Measurements from ENCODE around the gene CLC.
"Not testable (repeated sequence)": the region's sequence is repeated elsewhere in the genome, so short reads cannot be mapped to it uniquely, and the experiment has no call there.

CLC gene

GRCh38 chr19:39731685-39732084 is 6.1 kb downstream of the CLC start:
- no peaks in the 10 kb centered on the region for H3K9me3 ChIP-seq (ENCODE audit: control insufficient read depth in 1 of 2, low read length in 2 of 2)
- H3K36me3 ChIP-seq (ENCODE audit: control insufficient read depth in 1 of 2, insufficient read depth in 2 of 2, low read length in 2 of 2): no peaks in the 10 kb centered on the region
- no peak overlapping the region for H3K4me3 ChIP-seq (ENCODE audit: low read depth in 1 of 2, low read length in 2 of 2)
- no peak overlapping the region for H3K9ac ChIP-seq (ENCODE audit: low read depth in 1 of 2, low read length in 2 of 2)
- no peaks in the 10 kb centered on the region for H3K4me1 ChIP-seq (ENCODE audit: control insufficient read depth in 1 of 2, insufficient read depth in 2 of 2, low read length in 2 of 2)
- H3K27me3 ChIP-seq (ENCODE audit: control insufficient read depth in 1 of 2, insufficient read depth in 2 of 2, low read length in 2 of 2): no peaks in the 10 kb centered on the region
- H3K27ac ChIP-seq (ENCODE audit: low read depth, low read length): no peak overlapping the region

- Histone ChIP-seq H3K9me3 (ENCODE audit: control insufficient read depth in 1 of 2, low read length in 2 of 2) (no peaks in the 10 kb centered on the region), H3K4me1 (ENCODE audit: control insufficient read depth in 1 of 2, insufficient read depth in 2 of 2, low read length in 2 of 2) (no peaks in the 10 kb centered on the region), H3K27me3 (ENCODE audit: control insufficient read depth in 1 of 2, insufficient read depth in 2 of 2, low read length in 2 of 2) (no peaks in the 10 kb centered on the region), H3K9ac (ENCODE audit: low read depth in 1 of 2, low read length in 2 of 2) (no peak overlapping the region), H3K36me3 (ENCODE audit: control insufficient read depth in 1 of 2, insufficient read depth in 2 of 2, low read length in 2 of 2) (no peaks in the 10 kb centered on the region), H3K4me3 (ENCODE audit: low read depth in 1 of 2, low read length in 2 of 2) (no peak overlapping the region), H3K27ac (ENCODE audit: low read depth, low read length) (no peak overlapping the region)
Observed at GRCh38 chr19:39729594-39729993, 8.2 kb downstream of the CLC start.

DNA sequence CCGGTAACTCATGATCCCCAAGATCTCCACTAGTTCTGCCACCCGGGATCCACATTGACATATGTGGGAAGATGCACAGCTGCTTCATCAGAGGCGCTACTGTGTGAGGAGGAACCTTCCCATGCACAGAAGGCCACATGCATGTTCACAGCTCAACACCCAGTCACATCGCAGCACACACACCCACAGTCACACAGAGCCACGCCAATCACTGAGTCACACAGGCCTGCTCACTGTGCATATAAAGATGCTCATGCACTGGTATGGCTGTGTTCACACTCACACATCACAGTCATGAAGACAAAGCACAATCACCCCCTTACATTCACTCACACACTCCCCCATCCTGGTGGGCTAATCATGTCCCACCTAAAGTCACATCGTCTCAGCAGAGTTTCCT is 9.8 kb downstream of the CLC start:
- H3K27me3 ChIP-seq (ENCODE audit: control insufficient read depth in 1 of 2, insufficient read depth in 2 of 2, low read length in 2 of 2): no peaks in the 10 kb centered on the region
- no peaks in the 10 kb centered on the region for H3K36me3 ChIP-seq (ENCODE audit: control insufficient read depth in 1 of 2, insufficient read depth in 2 of 2, low read length in 2 of 2)
- no peak overlapping the region for H3K4me3 ChIP-seq (ENCODE audit: low read depth in 1 of 2, low read length in 2 of 2)
- no peak overlapping the region for H3K27ac ChIP-seq (ENCODE audit: low read depth, low read length)
- no peaks in the 10 kb centered on the region for H3K9me3 ChIP-seq (ENCODE audit: control insufficient read depth in 1 of 2, low read length in 2 of 2)
- no peak overlapping the region for H3K9ac ChIP-seq (ENCODE audit: low read depth in 1 of 2, low read length in 2 of 2)
- H3K4me1 ChIP-seq (ENCODE audit: control insufficient read depth in 1 of 2, insufficient read depth in 2 of 2, low read length in 2 of 2): no peaks in the 10 kb centered on the region

DNA sequence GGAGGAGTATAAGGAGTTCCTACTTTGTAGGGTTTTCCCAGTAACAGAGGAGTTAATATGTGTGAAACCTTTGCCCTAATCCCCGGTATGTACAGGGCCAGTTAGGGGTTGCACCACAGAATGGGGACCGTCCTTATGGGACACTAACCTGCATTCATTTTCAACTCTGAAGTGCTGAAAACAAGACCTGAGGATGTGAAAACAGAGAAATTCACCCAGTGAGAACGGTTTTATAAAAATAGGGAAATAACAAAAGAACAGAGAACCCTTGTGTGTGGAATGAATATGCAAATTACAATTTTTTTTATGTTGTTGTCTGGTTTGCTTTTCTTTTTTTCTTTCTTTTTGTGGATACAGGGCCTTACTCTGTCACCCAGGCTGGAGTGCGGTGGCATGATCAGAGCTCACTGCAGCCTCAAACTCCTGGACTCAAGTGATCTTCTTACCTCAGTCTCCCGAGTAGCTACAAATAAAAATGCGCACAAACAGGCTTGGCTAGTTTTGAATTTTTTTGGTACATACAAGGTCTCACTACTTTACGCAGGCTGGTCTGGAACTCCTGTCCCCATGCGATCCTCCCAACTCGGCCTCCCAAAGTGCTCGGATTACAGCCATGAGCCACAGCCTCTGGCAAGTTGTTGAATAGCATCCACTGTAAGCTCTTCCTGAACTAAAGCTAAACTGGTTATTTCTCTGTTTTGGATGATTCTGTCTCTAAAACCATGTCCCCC is 10.6 kb downstream of the CLC start:
- no peaks in the 10 kb centered on the region for H3K27me3 ChIP-seq (ENCODE audit: control insufficient read depth in 1 of 2, insufficient read depth in 2 of 2, low read length in 2 of 2)
- H3K4me3 ChIP-seq (ENCODE audit: low read depth in 1 of 2, low read length in 2 of 2): no peak overlapping the region
- H3K27ac ChIP-seq (ENCODE audit: low read depth, low read length): no peak overlapping the region
- H3K4me1 ChIP-seq (ENCODE audit: control insufficient read depth in 1 of 2, insufficient read depth in 2 of 2, low read length in 2 of 2): no peaks in the 10 kb centered on the region
- no peaks in the 10 kb centered on the region for H3K9me3 ChIP-seq (ENCODE audit: control insufficient read depth in 1 of 2, low read length in 2 of 2)
- H3K9ac ChIP-seq (ENCODE audit: low read depth in 1 of 2, low read length in 2 of 2): no peak overlapping the region
- no peaks in the 10 kb centered on the region for H3K36me3 ChIP-seq (ENCODE audit: control insufficient read depth in 1 of 2, insufficient read depth in 2 of 2, low read length in 2 of 2)

GRCh38 chr19:39725995-39726394 is 11.8 kb downstream of the CLC start:
- Histone ChIP-seq H3K9me3 (ENCODE audit: control insufficient read depth in 1 of 2, low read length in 2 of 2) (no peaks in the 10 kb centered on the region), H3K27ac (ENCODE audit: low read depth, low read length) (no peak overlapping the region), H3K4me3 (ENCODE audit: low read depth in 1 of 2, low read length in 2 of 2) (no peak overlapping the region), H3K27me3 (ENCODE audit: control insufficient read depth in 1 of 2, insufficient read depth in 2 of 2, low read length in 2 of 2) (no peaks in the 10 kb centered on the region), H3K9ac (ENCODE audit: low read depth in 1 of 2, low read length in 2 of 2) (no peak overlapping the region), H3K36me3 (ENCODE audit: control insufficient read depth in 1 of 2, insufficient read depth in 2 of 2, low read length in 2 of 2) (no peaks in the 10 kb centered on the region), H3K4me1 (ENCODE audit: control insufficient read depth in 1 of 2, insufficient read depth in 2 of 2, low read length in 2 of 2) (no peaks in the 10 kb centered on the region)

- H3K36me3 ChIP-seq (ENCODE audit: control insufficient read depth in 1 of 2, insufficient read depth in 2 of 2, low read length in 2 of 2); H3K4me1 ChIP-seq (ENCODE audit: control insufficient read depth in 1 of 2, insufficient read depth in 2 of 2, low read length in 2 of 2); H3K9me3 ChIP-seq (ENCODE audit: control insufficient read depth in 1 of 2, low read length in 2 of 2); H3K27ac ChIP-seq (ENCODE audit: low read depth, low read length); H3K4me3 ChIP-seq (ENCODE audit: low read depth in 1 of 2, low read length in 2 of 2); H3K27me3 ChIP-seq (ENCODE audit: control insufficient read depth in 1 of 2, insufficient read depth in 2 of 2, low read length in 2 of 2); H3K9ac ChIP-seq (ENCODE audit: low read depth in 1 of 2, low read length in 2 of 2): not testable (repeated sequence)
Observed at GRCh38 chr19:39720144-39720543, 17.7 kb downstream of the CLC start.

GRCh38 chr19:39710333-39710890 is 27.4 kb downstream of the CLC start:
- no peak overlapping the region for H3K4me3 ChIP-seq (ENCODE audit: low read depth in 1 of 2, low read length in 2 of 2)
- H3K4me1 ChIP-seq (ENCODE audit: control insufficient read depth in 1 of 2, insufficient read depth in 2 of 2, low read length in 2 of 2): no peaks in the 10 kb centered on the region
- H3K9ac ChIP-seq (ENCODE audit: low read depth in 1 of 2, low read length in 2 of 2): no peak overlapping the region
- no peak overlapping the region for H3K27ac ChIP-seq (ENCODE audit: low read depth, low read length)
- no peaks in the 10 kb centered on the region for H3K27me3 ChIP-seq (ENCODE audit: control insufficient read depth in 1 of 2, insufficient read depth in 2 of 2, low read length in 2 of 2)
- H3K9me3 ChIP-seq (ENCODE audit: control insufficient read depth in 1 of 2, low read length in 2 of 2): no peaks in the 10 kb centered on the region
- no peaks in the 10 kb centered on the region for H3K36me3 ChIP-seq (ENCODE audit: control insufficient read depth in 1 of 2, insufficient read depth in 2 of 2, low read length in 2 of 2)

DNA sequence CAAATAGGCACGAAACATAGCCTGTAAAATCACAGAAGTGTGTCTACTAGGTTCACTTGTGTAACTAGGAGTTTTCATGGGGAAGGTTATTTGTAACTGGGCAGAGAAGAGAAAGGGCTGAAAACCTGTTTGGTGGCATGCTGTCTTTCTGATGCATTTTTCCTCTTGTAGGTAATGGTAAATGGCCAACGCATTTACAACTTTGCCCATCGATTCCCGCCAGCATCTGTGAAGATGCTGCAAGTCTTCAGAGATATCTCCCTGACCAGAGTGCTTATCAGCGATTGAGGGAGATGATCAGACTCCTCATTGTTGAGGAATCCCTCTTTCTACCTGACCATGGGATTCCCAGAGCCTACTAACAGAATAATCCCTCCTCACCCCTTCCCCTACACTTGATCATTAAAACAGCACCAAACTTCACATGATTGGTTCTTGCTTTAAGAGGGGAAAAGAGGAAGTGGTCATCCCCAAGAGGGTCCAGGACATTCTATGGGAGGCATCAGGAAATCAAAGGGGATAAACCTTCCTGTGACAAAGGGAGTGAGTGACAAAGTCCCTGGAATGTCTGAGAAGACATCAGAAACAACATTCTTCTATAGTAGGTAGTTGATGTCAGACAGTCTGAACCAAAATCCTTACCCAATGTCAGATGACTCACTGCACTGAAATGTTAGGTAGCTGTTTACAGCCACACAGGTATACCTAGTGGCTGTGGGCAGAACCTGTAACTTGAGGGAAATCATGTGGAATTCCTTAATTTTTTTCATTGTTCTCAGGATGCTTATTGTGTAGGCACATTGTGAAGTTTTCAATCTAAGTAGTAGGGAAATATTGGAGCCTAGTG is 28.6 kb downstream of the CLC start:
- H3K36me3 ChIP-seq (ENCODE audit: control insufficient read depth in 1 of 2, insufficient read depth in 2 of 2, low read length in 2 of 2): no peaks in the 10 kb centered on the region
- H3K27me3 ChIP-seq (ENCODE audit: control insufficient read depth in 1 of 2, insufficient read depth in 2 of 2, low read length in 2 of 2): no peaks in the 10 kb centered on the region
- H3K27ac ChIP-seq (ENCODE audit: low read depth, low read length): no peak overlapping the region
- H3K4me1 ChIP-seq (ENCODE audit: control insufficient read depth in 1 of 2, insufficient read depth in 2 of 2, low read length in 2 of 2): no peaks in the 10 kb centered on the region
- H3K9ac ChIP-seq (ENCODE audit: low read depth in 1 of 2, low read length in 2 of 2): no peak overlapping the region
- H3K9me3 ChIP-seq (ENCODE audit: control insufficient read depth in 1 of 2, low read length in 2 of 2): no peaks in the 10 kb centered on the region
- H3K4me3 ChIP-seq (ENCODE audit: low read depth in 1 of 2, low read length in 2 of 2): no peak overlapping the region

DNA sequence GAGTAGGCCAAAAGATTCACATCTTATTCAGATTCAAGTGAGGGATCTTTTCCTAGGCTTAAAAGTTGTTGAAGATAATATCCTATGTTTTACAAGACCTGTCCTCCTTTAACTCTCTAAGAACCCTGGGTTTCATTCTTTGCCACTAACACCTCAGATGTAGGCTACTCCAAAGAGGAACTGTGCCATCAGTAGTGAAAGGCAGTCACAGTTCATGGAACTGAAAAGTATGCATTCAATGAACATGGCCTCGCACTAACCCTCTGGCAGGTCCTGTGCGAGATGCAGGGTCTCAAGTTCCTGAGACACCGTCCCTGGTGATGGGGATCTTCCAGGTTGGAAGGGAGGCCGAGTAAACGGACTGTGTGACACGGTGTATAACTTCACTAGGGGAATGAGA is 29.2 kb downstream of the CLC start:
- no peaks in the 10 kb centered on the region for H3K27me3 ChIP-seq (ENCODE audit: control insufficient read depth in 1 of 2, insufficient read depth in 2 of 2, low read length in 2 of 2)
- no peak overlapping the region for H3K4me3 ChIP-seq (ENCODE audit: low read depth in 1 of 2, low read length in 2 of 2)
- no peaks in the 10 kb centered on the region for H3K4me1 ChIP-seq (ENCODE audit: control insufficient read depth in 1 of 2, insufficient read depth in 2 of 2, low read length in 2 of 2)
- H3K9ac ChIP-seq (ENCODE audit: low read depth in 1 of 2, low read length in 2 of 2): no peak overlapping the region
- H3K27ac ChIP-seq (ENCODE audit: low read depth, low read length): no peak overlapping the region
- no peaks in the 10 kb centered on the region for H3K9me3 ChIP-seq (ENCODE audit: control insufficient read depth in 1 of 2, low read length in 2 of 2)
- H3K36me3 ChIP-seq (ENCODE audit: control insufficient read depth in 1 of 2, insufficient read depth in 2 of 2, low read length in 2 of 2): no peaks in the 10 kb centered on the region

DNA sequence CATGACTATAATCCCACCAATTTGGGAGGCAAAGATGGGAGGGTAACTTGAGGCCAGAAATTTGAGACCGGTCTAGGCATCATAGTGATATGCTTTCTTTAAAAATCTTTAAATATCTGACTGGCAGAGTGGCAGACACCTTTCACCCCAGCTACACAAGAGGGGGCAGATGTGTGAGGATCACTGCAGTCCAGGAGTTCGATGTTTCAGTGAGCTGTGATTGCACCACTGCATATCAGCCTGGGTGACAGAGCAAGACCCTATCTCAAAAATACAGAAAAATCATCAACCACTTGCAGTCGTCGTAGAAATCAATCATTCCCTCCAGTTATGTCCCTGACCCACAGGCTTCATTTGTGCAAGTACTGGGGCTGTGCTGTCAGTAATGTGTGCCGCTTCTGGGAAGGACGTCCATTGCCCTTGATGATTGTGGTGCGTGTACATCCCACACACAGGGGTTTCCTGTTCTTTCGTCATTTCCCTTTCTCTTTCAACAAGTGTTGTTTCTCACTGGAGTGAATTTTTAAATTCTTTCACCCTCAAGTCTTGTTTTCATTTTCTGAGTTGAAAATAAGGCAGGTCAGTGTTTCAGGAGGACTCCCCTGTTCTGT is 32.1 kb downstream of the CLC start:
- no peaks in the 10 kb centered on the region for H3K9me3 ChIP-seq (ENCODE audit: control insufficient read depth in 1 of 2, low read length in 2 of 2)
- no peaks in the 10 kb centered on the region for H3K4me1 ChIP-seq (ENCODE audit: control insufficient read depth in 1 of 2, insufficient read depth in 2 of 2, low read length in 2 of 2)
- no peaks in the 10 kb centered on the region for H3K36me3 ChIP-seq (ENCODE audit: control insufficient read depth in 1 of 2, insufficient read depth in 2 of 2, low read length in 2 of 2)
- no peaks in the 10 kb centered on the region for H3K27me3 ChIP-seq (ENCODE audit: control insufficient read depth in 1 of 2, insufficient read depth in 2 of 2, low read length in 2 of 2)
- H3K9ac ChIP-seq (ENCODE audit: low read depth in 1 of 2, low read length in 2 of 2): no peak overlapping the region
- H3K4me3 ChIP-seq (ENCODE audit: low read depth in 1 of 2, low read length in 2 of 2): no peak overlapping the region
- H3K27ac ChIP-seq (ENCODE audit: low read depth, low read length): no peak overlapping the region

Measured in duodenal mucosa (tissue), 2 donors.